A673 (cell line): Measurements from ENCODE around the gene CCDC148. TPM values are rescaled to one million over a fixed set of nuclear protein-coding genes. Genes with fewer than 3 reads are reported as not detected.

ENCODE experiments used
- BruUV-seq: library from RNA; stranded (reverse); fragments of 400-500 nt; replicated peaks from 2 replicates; lab custom pipeline; 2021; lab: Mats Ljungman, UMichigan
- CTCF ChIA-PET: fragments of 300-600 bp; sonication (Branson Sonifier 250); formaldehyde crosslinking; loops from one replicate; lab custom pipeline; 2022; ENCODE audit warnings: antibody characterized with exemption; lab: Charles Lee
- POLR2A ChIA-PET: fragments of 300-600 bp; sonication (Branson Sonifier 250); formaldehyde crosslinking; loops from one replicate; lab custom pipeline; 2022; ENCODE audit warnings: antibody characterized with exemption; ENCODE audit not compliant: low non-redundant PET; lab: Charles Lee
- DNase-seq: peaks from one replicate; pipeline ENCODE4 v3.0.0-alpha.2; 2015; ENCODE audit warnings: low spot score
- H3K27ac ChIP-seq: fragments of 200-600 bp; sonication (generic); 2 replicates; pipeline ENCODE4 v1.5.1; 2016; ENCODE audit warnings: mixed run types, low read depth, mild to moderate bottlenecking, mixed read lengths, antibody characterized with exemption, low read length; ENCODE audit not compliant: poor library complexity, severe bottlenecking
- H3K27me3 ChIP-seq: fragments of 200-600 bp; sonication (generic); replicated peaks from 2 replicates; pipeline ENCODE4 v1.6.1; 2017; ENCODE audit warnings: mixed run types, low read depth, mild to moderate bottlenecking, mixed read lengths, antibody characterized with exemption, low read length; ENCODE audit not compliant: insufficient read depth, poor library complexity
- H3K36me3 ChIP-seq: fragments of 200-600 bp; sonication (generic); 2 replicates; pipeline ENCODE4 v1.6.1; 2016; ENCODE audit warnings: mixed run types, mild to moderate bottlenecking, mixed read lengths, antibody characterized with exemption, low read length; ENCODE audit not compliant: insufficient read depth, poor library complexity, severe bottlenecking
- H3K4me1 ChIP-seq: fragments of 200-600 bp; sonication (generic); 2 replicates; pipeline ENCODE4 v1.6.1; 2017; ENCODE audit warnings: mixed run types, mild to moderate bottlenecking, mixed read lengths, antibody characterized with exemption, low read length; ENCODE audit not compliant: insufficient read depth, poor library complexity, severe bottlenecking
- H3K4me3 ChIP-seq: fragments of 200-600 bp; sonication (generic); 2 replicates; pipeline ENCODE4 v1.5.1; 2016; ENCODE audit warnings: low read depth, mixed run types, mild to moderate bottlenecking, mixed read lengths, low read length; ENCODE audit not compliant: poor library complexity, severe bottlenecking
- H3K9me3 ChIP-seq: fragments of 200-600 bp; sonication (generic); 2 replicates; pipeline ENCODE4 v1.6.1; 2016; ENCODE audit warnings: mixed run types, low read depth, mild to moderate bottlenecking, mixed read lengths, antibody characterized with exemption, low read length; ENCODE audit not compliant: poor library complexity, severe bottlenecking
- EZH2 ChIP-seq: fragments of 200-600 bp; sonication (generic); IDR thresholded peaks from 2 replicates; pipeline ENCODE4 v1.6.1; 2017; ENCODE audit warnings: borderline replicate concordance, low read depth, mild to moderate bottlenecking, mixed read lengths, antibody characterized with exemption, low read length; ENCODE audit not compliant: poor library complexity, severe bottlenecking
- intact Hi-C: fragments of 100-400 bp; cut with micrococcal nuclease; formaldehyde crosslinking; loops from one replicate; pipeline ENCODE4 v1.10.0; 2022; ENCODE audit not compliant: unreplicated experiment
- total RNA-seq: library from RNA; stranded (reverse); gene quantifications from 2 replicates; pipeline ENCODE4 v1.2.3, GENCODE V29; 2021
- TF ChIP-seq, protein P1 (sequence below): fragments of 300-800, 200-600 bp; sonication (generic); conservative IDR thresholded peaks from 2 replicates; pipeline ENCODE4 v1.5.1; 2017; ENCODE audit warnings: low read depth, mild to moderate bottlenecking, antibody characterized with exemption, low read length, moderate library complexity, mixed read lengths

The CCDC148 gene
- total RNA-seq, 1 experiment from 2014 or later = 0.90 TPM

DNA sequence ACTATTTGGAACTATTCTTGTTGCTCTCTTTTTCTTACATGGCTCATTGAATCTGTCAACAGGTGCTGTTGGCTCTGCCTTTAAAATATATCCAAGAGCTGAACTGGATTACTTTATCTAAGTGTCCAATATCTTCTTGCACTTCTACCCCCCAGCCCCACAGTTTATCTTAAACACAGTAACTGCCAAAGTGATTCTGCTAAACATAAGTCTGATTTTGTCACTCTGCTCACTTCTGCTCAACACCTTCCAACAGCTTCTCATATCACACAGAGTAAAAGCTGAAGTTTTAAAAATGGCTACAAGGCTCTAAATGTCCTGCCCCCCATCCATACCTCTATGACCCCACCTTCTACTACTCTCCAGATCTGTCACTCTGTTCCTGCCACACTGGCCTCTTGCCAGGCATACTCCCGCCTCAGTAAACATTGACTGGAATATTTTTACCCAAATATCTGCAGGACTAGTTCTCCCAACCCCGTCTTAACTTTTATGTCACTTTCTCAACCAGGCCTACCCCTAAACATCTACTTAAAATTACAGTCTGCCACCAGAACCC is 130.7 kb downstream of the CCDC148 start:
- POLR2A ChIA-PET = no interaction called here
- H3K4me1 ChIP-seq = no peaks in the 10 kb centered on the region
- H3K4me3 ChIP-seq = no peak overlapping the region
- no peaks in the 10 kb centered on the region for H3K36me3 ChIP-seq
- CTCF ChIA-PET = no interaction called here
- no peaks in the 10 kb centered on the region for H3K27me3 ChIP-seq
- no TSS peak for BruUV-seq
- no peak for TF ChIP-seq EZH2
- TF ChIP-seq, protein P1, sequence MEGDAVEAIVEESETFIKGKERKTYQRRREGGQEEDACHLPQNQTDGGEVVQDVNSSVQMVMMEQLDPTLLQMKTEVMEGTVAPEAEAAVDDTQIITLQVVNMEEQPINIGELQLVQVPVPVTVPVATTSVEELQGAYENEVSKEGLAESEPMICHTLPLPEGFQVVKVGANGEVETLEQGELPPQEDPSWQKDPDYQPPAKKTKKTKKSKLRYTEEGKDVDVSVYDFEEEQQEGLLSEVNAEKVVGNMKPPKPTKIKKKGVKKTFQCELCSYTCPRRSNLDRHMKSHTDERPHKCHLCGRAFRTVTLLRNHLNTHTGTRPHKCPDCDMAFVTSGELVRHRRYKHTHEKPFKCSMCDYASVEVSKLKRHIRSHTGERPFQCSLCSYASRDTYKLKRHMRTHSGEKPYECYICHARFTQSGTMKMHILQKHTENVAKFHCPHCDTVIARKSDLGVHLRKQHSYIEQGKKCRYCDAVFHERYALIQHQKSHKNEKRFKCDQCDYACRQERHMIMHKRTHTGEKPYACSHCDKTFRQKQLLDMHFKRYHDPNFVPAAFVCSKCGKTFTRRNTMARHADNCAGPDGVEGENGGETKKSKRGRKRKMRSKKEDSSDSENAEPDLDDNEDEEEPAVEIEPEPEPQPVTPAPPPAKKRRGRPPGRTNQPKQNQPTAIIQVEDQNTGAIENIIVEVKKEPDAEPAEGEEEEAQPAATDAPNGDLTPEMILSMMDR = no peak
- peaks cover 4% of the 10 kb centered on the region for H3K9me3 ChIP-seq
- intact Hi-C loops = no loop called here
- no peak for DNase-seq
- H3K27ac ChIP-seq = no peak overlapping the region

DNA sequence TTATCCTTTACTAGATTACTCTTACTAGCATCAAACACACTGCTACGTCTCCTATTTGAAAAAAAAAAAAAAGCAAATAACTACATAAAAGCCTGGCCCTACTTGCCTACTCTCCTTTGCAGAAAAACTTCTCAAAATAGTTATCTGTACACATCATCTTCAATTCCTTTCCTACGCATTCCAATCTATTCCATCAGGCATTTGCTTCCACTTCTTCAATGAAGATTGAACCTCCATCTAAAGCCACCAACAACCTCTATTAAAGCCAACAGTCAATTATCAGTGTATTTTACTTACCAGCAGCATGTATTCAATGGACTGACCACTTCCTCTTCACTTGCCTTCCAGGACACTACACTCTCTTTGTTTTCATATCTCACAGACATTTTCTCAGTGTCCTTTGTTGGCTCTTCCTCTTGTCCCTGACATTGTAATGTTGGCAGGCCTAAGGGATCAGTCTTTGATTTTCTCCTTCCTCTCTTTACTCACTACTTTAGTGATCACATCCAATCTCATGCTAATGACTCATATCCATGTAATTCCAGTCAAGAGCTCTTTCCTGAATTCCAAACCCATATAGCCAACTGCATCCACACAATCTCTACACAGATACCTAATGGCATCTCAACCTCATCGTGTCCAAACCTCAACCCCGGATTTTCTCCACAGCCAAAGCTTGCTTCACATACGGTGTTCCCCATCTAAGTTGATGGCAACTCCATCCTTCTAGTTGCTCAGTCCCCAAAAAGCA is 131.3 kb downstream of the CCDC148 start:
- no peak for DNase-seq
- CTCF ChIA-PET = no interaction called here
- H3K36me3 ChIP-seq = no peaks in the 10 kb centered on the region
- no TSS peak for BruUV-seq
- H3K4me3 ChIP-seq = no peak overlapping the region
- intact Hi-C loops = no loop called here
- no peaks in the 10 kb centered on the region for H3K27me3 ChIP-seq
- no peak for TF ChIP-seq EZH2
- TF ChIP-seq, protein P1 = no peak
- H3K27ac ChIP-seq = no peak overlapping the region
- H3K4me1 ChIP-seq = no peaks in the 10 kb centered on the region
- peaks cover 4% of the 10 kb centered on the region for H3K9me3 ChIP-seq
- POLR2A ChIA-PET = no interaction called here

DNA sequence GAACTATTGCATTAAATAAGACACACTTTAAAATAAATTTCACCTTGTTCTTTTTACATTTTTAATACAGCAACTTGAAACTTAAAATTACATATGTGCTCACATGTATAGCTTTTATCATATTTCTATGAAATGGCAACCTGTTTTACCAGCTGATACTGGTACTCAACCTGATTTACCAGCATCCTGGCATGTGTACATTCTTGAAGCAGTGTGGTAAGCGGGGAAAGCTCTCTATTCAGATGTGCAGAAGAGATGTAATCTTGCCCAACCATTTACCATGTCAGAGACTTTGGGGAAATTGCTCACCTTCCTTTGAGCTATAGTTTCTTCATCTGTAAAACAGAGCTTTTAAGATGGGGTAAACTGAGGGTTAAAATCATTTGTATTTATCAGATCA is 133.2 kb downstream of the CCDC148 start:
- TF ChIP-seq EZH2 = no peak
- TF ChIP-seq, protein P1 = no peak
- Histone ChIP-seq H3K4me1 (no peaks in the 10 kb centered on the region), H3K27me3 (no peaks in the 10 kb centered on the region), H3K36me3 (no peaks in the 10 kb centered on the region), H3K4me3 (no peak overlapping the region), H3K9me3 (peaks cover 4% of the 10 kb centered on the region), H3K27ac (no peak overlapping the region)
- no peak for DNase-seq
- POLR2A ChIA-PET = no interaction called here
- intact Hi-C loops = no loop called here
- no TSS peak for BruUV-seq
- CTCF ChIA-PET = no interaction called here
